Heart right ventricle (tissue), 16 donors: ENCODE results near the gene ARPC4. TPM values are rescaled to one million over a fixed set of nuclear protein-coding genes. Genes with fewer than 3 reads are reported as not detected.

Experiments
- ATAC-seq, 8 donors: fragments of 200-7000 bp; cut with Tn5 transposase; one replicate each; pipeline ENCODE4 v1.9.1; 2020; ENCODE audit warnings: mild to moderate bottlenecking in 8 of 8, moderate library complexity in 8 of 8, moderate number of reproducible peaks in 1 of 8
- DNase-seq, 2 donors: peaks; one replicate each; pipeline ENCODE4 v3.0.0-alpha.2; 2020
- H3K27ac ChIP-seq, 10 donors: fragments of 200-600 bp; sonication (generic) in 2 of 10; one replicate each; pipeline versions ENCODE4 v1.5.0 to v1.8.0; 2020 to 2022; ENCODE audit warnings: mild to moderate bottlenecking in 3 of 10
- H3K27me3 ChIP-seq, 7 donors: fragments of 200-600 bp; one replicate each; pipeline ENCODE4 v1.8.0; 2021 to 2022; ENCODE audit warnings: mild to moderate bottlenecking in 2 of 7
- H3K36me3 ChIP-seq, 9 donors: fragments of 200-600 bp; sonication (generic) in 1 of 9; one replicate each; pipeline versions ENCODE4 v1.5.0 to v1.8.0; 2020 to 2022; ENCODE audit warnings: mild to moderate bottlenecking in 2 of 9
- H3K4me1 ChIP-seq, 9 donors: fragments of 200-600 bp; sonication (generic) in 1 of 9; one replicate each; pipeline versions ENCODE4 v1.5.0 to v1.8.0; 2020 to 2022; ENCODE audit warnings: mild to moderate bottlenecking in 4 of 9
- H3K4me3 ChIP-seq, 10 donors: fragments of 200-600 bp; sonication (generic) in 2 of 10; one replicate each; pipeline versions ENCODE4 v1.5.0 to v1.8.0; 2020 to 2022; ENCODE audit warnings: mild to moderate bottlenecking in 7 of 10, moderate library complexity in 2 of 10
- H3K9me3 ChIP-seq, 11 donors: fragments of 200-600 bp in 10 of 11; sonication (generic) in 2 of 11; one replicate each; pipeline versions ENCODE4 v1.5.0 to v1.8.0; 2013 to 2022; ENCODE audit warnings: mild to moderate bottlenecking in 2 of 11, control low read depth in 1 of 11, moderate library complexity in 1 of 11
- CTCF ChIP-seq, 9 donors: fragments of 200-600 bp; sonication (generic) in 2 of 9; IDR thresholded peaks; one replicate each; pipeline versions ENCODE4 v1.5.0 to v1.8.0; 2021 to 2022; ENCODE audit warnings: antibody characterized with exemption in 9 of 9, mild to moderate bottlenecking in 5 of 9, moderate library complexity in 1 of 9
- WGBS, 2 donors: extraction: QIAGEN DNeasy Blood & Tissue Kit; methylation state at CpG; one replicate each; pipeline ENCODE4 v1.1.7; 2013; ENCODE audit warnings: inconsistent platforms in 1 of 2; 5-methylcytosine and 5-hydroxymethylcytosine counted together
- intact Hi-C, 10 donors: fragments of 100-400 bp; cut with DNase I; formaldehyde crosslinking; loops; one replicate each; pipeline versions ENCODE4 v1.11.1 to v1.14.2; 2022
- polyA plus RNA-seq, 2 donors: library from polyadenylated mRNA; stranded (reverse); fragments of 200-250 nt; gene quantifications; one replicate each; pipeline ENCODE4 v1.2.3, GENCODE V29; 2013
- total RNA-seq, 10 donors: library from RNA; stranded (reverse); fragmentation: NEBNext Ultra II Directional in 3 of 10; extraction: Animal tissue kit (Norgen Biotek cat#: 25700) in 3 of 10; gene quantifications; one replicate each; pipeline versions ENCODE4 v1.2.1 to v1.2.4, GENCODE V29; 2021 to 2023
- donor health status: Arrhythmogenic right ventricular cardiomyopathy.
- donor health status: ischemic (EF 13 %, LVEDD 7.1; RV severe dilation, severe dysfunction).
- donor health status: healthy with polysubstance abuse.
- donor health status: DM: no; HTN: yes; CAD: no.
- donor health status: DM: no; HTN: no; CAD: no.
- donor health status: ischemic (EF 25% LVEDD 6.9; RV normal size, moderate dysfunction).
- donor health status: ischemic (EF 25% LVEDD 5.7; RV mildly dilated, moderate dysfunction).
- donor health status: healthy.
- donor health status: DM: yes; HTN: yes; CAD: no.
- donor health status: Ischemic cardiomyopathy.
- donor health status: ischemic (EF 35%, LVEDD 5.7; RV mildly dilated, moderate dysfunction).
- donor health status: nonischemic (EF 11% LVEDD 7.7; RV severe dilation, severe dysfunction).
- donor health status: DM: yes; HTN: yes; CAD: no.
- donor health status: PGD.
- donor health status: ischemic (EF 29% LVEDD 5.4; RV normal size, mild dysfunction).
- donor health status: nonischemic (EF 23%, LVEDD 6.1; RV moderate dilation, normal function).

The ARPC4 gene
- total and polyA plus RNA-seq, 12 donors: 27.9 to 111 (median 55.0) TPM

- H3K27ac ChIP-seq: no peak overlapping the region
- peaks cover 0 to 98% (median 15%) of the 10 kb centered on the region in 9 donors for H3K36me3 ChIP-seq
- 89 to 95% methylated on average over 9 of the region's 9 CpGs for WGBS, 2 donors
- DNase-seq (no peak), ATAC-seq (no peak)
- no peak for TF ChIP-seq CTCF (IDR thresholded peaks at IDR 0.05)
- no peaks in the 10 kb centered on the region for H3K27me3 ChIP-seq
- H3K9me3 ChIP-seq: no peaks in the 10 kb centered on the region
- H3K4me3 ChIP-seq: no peak overlapping the region
- peaks cover 0 to 4% (median 0%) of the 10 kb centered on the region in 9 donors for H3K4me1 ChIP-seq
- intact Hi-C loops: no loop called here
These were observed 40.2 kb downstream of the ARPC4 start for GRCh38 chr3:9833078-9833477.

- Histone ChIP-seq H3K27ac (no peak overlapping the region), H3K36me3 (peaks cover 0 to 92% (median 15%) of the 10 kb centered on the region in 9 donors), H3K9me3 (no peaks in the 10 kb centered on the region), H3K4me3 (no peak overlapping the region), H3K4me1 (peaks cover 0 to 4% (median 0%) of the 10 kb centered on the region in 9 donors), H3K27me3 (no peaks in the 10 kb centered on the region)
- TF ChIP-seq CTCF (IDR thresholded peaks at IDR 0.05): no peak
- DNase-seq: no peak
- WGBS, 2 donors: 85 to 88% methylated on average over 18 of the region's 18 CpGs
- intact Hi-C loops: no loop called here
- no peak for ATAC-seq
These were observed 41.9 kb downstream of the ARPC4 start for GRCh38 chr3:9834520-9835380.

GRCh38 chr3:9837701-9838582, 45.1 kb downstream of the ARPC4 start:
- intact Hi-C loops: no loop called here
- no peaks in the 10 kb centered on the region for H3K27me3 ChIP-seq
- peaks cover 0 to 10% (median 6%) of the 10 kb centered on the region in 9 donors for H3K4me1 ChIP-seq
- 85 to 89% methylated on average over 12 of the region's 12 CpGs for WGBS, 2 donors
- no peak overlapping the region for H3K4me3 ChIP-seq
- ATAC-seq (no peak), DNase-seq (no peak)
- no peaks in the 10 kb centered on the region for H3K9me3 ChIP-seq
- no peak for TF ChIP-seq CTCF (IDR thresholded peaks at IDR 0.05)
- H3K27ac ChIP-seq: no peak overlapping the region
- peaks cover 0 to 83% (median 14%) of the 10 kb centered on the region in 9 donors for H3K36me3 ChIP-seq

- intact Hi-C loops: no loop called here
- peaks cover 0 to 14% (median 9%) of the 10 kb centered on the region in 9 donors for H3K4me1 ChIP-seq
- no peak for TF ChIP-seq CTCF (IDR thresholded peaks at IDR 0.05)
- no peaks in the 10 kb centered on the region for H3K27me3 ChIP-seq
- WGBS, 2 donors: 77 to 86% methylated on average over 4 of the region's 4 CpGs
- H3K36me3 ChIP-seq: peaks cover 0 to 74% (median 8%) of the 10 kb centered on the region in 9 donors
- ATAC-seq: no peak
- no peaks in the 10 kb centered on the region for H3K9me3 ChIP-seq
- no peak for DNase-seq
- no peak overlapping the region for H3K4me3 ChIP-seq
- H3K27ac ChIP-seq: no peak overlapping the region
These were observed 46.0 kb downstream of the ARPC4 start for GRCh38 chr3:9838856-9839255.
